ENCODE measurements around the gene CTDP1.

- no peak for TF ChIP-seq CTCF (IDR thresholded peaks at IDR 0.05)
- TF ChIP-seq POLR2A (IDR thresholded peaks at IDR 0.05): no peak
These were observed 28.1 kb downstream of the CTDP1 start for GRCh38 chr18:79707671-79708070.

All from lower leg skin (tissue), 3 donors.